Fibroblast of skin of back (primary cell): ENCODE measurements around the gene GABARAPL2.
A peak's percentile ranks its signal among the peaks of the same experiment; 100 is the strongest.
"Not testable (repeated sequence)": the region's sequence is repeated elsewhere in the genome, so short reads cannot be mapped to it uniquely, and the experiment has no call there.

Source experiments
- DNase-seq: peaks from one replicate; pipeline ENCODE4 v3.0.0-alpha.2; 2013

The GABARAPL2 gene

DNA sequence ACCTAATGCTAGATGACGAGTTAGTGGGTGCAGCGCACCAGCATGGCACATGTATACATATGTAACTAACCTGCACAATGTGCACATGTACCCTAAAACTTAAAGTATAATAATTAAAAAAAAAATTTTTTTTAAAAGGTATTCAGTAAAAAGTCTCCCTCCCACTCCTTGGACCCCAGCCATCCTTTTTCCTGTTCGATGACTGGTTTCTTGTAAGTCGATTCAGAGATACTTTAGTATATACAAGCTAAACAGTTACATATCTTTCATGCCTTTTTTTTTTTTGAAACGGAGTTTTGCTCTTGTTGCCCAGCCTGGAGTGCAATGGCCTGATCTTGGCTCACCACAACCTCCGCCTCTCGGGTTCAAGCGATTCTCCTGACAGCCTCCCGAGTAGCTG, 25.7 kb downstream of the GABARAPL2 start:
- DNase-seq = not testable (repeated sequence)

DNA sequence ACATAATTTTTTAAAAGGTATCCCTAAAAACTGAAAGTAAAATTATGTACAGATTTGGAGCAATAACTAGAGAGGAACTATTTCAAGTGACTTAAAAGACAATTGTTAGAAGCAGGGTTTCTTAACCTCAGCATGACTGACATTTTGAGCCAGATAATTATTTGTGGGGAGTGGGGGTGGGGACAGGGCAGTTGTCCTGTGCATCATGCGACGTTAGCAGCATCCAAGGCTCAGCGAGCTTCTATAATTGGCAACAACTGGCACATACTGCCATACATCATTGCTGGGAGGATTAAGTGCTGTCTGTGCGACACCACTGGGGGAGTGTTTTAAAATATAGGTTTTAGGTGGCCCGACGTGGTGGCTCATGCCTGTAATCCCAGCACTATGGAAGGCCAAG, 27.1 kb downstream of the GABARAPL2 start:
- DNase-seq = no peak

DNA sequence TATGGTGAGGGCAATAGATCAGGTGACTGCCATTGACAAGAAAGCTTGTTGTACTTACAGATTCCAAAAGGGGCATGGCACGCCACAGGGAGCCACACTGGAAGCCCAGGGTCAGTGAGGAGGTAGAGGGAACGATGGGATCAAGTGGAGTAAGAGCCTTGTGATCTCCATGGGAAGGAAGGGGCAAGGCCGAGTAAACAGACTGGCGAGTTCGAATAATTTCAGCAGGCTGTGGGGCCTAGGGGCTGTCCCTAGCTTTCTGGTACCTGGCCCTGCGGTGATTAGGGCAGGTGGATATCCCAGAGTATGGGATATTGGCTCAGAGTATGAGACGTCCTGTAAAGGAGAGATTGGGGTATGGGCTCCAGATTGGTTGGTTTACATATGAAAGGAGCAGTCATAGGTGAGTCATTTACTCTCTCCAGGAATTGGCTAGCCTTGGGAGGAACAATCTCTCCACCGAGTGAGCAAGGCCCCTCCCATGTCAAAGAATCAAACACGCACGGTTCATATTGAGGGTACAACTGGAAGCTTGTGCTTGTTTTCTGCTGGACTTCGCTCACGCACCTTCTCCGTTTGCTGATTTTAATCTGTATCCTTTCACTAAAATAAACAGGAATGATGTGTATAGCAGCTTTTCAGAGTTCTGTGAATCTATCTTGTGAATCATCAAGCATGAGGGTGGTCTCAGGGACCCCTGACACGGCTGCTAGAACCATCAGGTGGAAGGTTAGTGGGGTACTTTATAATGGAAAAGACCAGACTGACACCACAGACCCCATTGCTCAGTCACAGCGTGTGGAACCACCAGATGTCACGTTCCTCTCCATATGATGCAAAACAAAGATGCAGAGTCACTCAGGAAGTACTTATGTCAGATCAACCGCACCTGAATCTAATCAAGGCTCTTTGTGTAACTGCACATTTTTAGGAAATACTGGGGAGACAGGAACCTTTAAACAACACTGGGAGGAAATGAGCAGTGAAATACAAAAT, 27.9 kb downstream of the GABARAPL2 start:
- peak; percentile 37 for DNase-seq

DNA sequence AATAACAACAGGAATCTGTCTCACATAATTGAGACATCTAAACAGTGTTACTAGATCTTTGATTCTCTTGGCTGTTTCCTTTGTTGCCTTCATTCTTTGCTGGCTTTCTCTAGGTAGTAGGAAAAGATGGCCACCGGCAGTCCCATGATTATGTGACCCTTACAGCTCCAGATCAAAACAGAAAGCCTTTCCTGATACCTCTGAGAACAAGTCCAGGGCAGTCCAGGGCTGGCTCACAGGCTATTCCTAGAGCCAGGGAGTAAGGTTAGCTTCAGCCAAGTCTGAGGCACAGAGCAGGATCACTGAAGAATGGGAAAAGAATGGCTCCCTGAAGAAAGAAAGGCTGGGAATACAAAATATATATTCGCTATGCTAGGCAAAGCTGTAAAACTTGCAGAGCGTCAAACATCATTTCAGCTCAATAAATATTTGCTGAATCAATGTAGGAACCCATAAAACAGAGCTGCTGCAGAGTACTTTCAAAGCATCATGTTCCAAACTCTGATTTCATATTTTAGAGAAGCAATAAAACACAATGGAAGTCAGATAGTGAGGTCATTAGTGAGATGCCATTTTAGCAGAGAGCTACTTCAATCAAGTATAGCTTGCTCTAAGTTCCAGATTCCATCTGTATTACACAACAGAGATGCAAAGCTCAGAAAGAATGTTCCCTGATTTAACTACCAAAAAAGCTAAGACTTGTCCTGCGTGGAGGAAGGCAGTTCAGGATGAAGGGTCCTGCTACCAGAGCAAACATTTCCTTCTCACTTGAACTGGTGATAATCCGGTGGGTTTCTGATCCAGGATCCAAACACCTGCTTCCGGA, 33.5 kb downstream of the GABARAPL2 start:
- no peak for DNase-seq

DNA sequence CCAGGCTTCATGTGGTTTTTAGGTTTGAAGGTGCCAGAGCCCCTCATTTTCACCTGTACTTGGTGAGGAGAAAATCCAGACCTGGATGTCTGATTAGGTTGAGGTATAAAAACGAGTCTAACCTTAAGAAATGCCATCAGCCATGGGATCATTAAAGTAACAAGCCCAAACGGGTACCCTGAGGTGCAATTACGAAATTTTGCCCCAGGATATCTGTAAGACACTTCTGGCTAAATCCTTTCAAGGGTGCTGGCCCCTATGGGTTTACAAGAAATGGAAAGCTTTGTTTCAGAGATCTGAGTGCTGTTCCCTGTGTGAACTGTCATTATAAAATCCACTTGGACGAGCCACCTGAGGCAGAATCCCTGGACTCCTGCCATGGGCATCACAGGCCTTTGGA, 37.1 kb downstream of the GABARAPL2 start:
- DNase-seq = no peak

DNA sequence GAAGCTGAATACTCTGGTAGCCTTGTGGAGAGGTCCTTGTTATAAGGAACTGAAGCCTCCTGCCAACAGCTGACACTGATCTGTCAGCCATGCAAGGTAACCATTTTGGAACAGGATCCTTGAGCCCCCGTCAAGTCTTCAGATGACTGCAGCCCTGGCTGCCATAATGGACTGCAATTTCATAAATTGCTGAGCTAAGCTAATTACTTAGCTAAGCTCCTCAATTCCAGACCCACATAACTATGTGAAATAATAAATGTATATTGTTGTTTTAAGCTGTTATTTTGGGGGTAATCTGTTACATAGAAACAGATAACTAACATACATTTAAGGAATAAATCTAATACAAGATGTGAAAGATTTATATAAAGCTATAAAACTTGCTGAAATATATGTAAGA, 40.3 kb downstream of the GABARAPL2 start:
- no peak for DNase-seq

DNA sequence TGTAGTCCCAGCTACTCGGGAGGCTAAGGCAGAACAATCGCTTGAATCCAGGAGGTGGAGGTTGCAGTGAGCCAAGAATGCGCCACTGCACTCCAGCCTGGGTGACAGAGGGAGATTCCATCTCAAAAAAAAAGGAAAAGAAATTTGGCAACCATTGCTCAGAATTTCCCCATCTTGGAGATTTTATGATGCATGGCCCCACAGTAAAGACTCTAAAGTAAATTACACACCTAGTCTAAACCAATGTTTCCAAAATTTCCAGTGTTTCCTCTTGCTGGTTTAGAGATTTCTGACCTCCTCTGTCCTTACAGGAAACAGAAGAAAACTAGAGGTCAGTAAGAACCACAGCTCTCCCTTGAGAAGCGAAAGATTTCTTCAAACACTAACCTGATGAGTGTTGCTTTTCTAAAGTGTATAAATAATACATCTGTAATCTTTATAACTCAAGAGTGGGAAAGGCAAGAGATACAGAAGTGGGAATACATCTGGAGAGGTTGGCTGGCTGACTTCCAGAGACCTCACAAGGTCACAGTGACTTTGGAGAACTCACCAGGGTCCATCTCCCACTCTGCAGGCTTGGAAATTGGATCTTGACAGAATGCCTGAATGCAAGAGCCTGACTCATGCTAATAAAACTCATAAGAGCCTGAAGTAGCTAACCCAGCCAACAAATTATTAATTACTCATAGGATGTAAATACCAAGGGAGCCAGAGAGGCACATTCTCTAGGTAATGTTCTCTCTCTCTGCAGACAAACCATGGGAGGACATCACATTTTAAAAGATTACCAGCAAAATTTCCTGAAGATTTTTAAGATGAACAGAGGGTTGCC, 48.1 kb downstream of the GABARAPL2 start:
- DNase-seq = peak; percentile 28

DNA sequence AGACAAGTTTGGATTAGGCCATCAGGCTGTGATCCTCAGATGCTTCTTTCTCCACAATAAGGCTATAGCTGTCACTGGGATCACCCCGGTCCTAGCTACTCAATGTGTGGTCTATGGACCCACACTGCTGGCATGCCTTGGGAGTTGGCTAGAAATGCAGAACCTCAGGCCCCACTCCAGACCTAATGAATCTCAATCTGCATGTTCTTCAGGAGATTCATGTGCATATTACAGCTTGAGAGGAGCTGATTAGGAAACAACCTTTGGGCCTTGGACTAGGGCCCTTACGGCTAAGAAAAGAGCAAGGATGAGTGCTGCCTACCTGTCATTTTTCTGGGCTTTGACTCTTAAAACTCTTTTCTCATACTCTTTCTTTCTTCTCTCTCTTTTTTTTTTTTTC, 49.4 kb downstream of the GABARAPL2 start:
- no peak for DNase-seq

DNA sequence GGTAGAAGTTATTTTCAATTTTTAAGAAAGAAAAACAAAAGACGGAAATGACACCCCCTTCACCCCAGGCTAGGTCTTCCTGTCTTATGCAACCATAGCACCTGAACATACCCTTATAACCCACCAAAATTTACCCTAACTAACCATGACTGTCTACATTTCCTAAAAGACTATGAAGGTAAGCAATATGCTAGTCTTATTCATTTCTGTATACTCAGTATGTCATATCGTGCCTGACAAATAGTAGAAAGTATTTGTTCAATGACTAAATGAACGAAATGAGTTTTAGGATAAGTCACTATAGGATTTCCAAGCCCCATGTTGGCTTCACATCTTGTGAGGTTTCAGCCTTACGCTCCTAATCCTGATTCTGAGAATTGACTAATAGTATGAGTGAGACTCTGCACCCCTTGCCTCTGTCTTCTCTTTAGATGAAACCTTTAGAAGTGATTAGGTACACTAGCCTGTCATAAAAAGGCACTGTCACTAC, 50.4 kb downstream of the GABARAPL2 start:
- no peak for DNase-seq

DNA sequence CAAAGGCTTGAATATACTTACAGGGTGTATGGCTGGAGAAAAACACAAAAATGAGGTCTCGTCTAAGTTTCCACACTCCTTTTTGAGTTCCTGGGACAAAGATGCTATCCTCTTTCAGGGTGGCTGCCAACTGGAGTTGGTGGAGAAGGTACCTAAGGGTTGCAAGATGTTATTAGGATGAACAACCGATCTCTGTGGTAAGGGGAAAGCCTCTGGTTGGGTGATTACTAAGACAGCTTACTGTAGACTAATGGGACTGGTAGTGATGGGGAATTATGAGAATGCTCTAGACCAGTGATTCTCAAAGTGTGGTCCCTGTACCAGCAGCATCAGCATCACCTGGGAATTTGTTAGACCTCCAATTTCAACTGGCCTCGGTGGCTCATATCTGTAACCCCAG, 50.9 kb downstream of the GABARAPL2 start:
- no peak for DNase-seq

DNA sequence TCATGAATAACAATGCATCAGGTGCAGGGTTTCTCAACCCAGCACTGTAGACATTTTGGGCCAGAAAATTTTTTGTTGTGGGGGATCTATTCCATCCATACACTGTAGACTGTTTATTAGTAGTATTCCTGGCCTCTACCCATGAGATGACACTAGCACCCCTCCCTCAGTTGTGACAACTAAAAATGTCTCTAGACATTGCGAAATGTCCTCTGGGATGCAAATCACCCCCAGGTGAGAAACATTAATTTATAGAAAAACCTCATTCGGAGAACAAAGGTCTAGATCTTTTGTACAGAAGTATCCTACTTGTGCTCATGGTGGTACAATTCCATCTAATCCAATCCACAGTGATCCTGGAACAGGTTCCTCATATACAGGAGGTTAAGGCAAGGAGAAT, 52.6 kb downstream of the GABARAPL2 start:
- DNase-seq = no peak

DNA sequence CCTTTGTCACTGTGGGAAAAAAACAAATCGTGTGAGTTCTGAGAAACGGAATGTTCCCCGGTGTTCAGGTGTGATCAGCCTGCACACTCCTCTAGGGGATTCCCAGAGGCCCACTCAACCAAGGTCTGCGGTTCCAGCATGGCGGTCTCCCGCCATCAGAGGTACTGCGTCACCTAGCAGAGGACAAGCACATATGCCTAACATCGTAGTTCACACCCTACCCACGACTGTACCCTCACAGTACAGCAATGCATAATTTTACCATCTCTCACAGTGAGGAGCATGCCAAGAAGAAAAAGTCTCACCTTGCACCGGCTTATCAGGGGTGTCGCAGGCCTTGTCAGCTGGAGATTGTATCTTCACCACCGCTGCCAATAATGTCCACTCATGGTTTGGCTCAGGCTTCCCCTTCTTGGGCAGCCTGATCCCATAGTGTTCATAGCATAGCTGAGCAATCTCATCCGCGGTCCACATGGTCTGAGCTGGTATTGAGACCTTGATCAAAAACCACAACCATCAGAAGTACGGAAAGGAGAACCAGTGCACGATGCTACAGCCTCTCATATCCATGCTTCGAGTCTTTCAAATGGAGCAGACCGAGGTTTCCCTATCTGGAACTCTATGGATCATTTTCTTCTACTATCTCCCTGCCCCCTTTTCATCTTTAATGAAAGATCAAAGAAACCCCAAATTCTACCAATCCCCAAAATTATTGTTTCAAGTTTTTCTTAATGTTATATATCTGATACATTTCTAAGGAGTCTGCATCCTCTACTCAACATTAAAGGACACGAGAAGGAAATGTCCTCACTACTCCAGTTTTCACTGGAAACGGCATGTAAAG, 54.4 kb downstream of the GABARAPL2 start:
- DNase-seq = no peak

DNA sequence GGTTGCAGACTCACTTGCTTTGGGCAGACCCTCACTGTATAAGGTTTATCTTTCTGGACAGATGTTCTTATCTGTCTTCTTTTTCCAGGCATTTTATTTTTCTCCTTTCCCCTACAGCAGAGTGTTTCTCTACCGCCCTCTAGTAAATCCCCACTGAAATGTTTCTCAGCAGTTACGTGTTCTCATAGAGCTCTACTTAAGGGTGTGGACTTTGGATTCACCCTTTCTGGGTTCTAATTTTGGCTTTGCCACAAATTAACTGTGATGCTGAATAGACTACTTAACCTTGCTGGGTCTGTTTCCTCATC, 54.9 kb downstream of the GABARAPL2 start:
- peak; percentile 32 for DNase-seq

DNA sequence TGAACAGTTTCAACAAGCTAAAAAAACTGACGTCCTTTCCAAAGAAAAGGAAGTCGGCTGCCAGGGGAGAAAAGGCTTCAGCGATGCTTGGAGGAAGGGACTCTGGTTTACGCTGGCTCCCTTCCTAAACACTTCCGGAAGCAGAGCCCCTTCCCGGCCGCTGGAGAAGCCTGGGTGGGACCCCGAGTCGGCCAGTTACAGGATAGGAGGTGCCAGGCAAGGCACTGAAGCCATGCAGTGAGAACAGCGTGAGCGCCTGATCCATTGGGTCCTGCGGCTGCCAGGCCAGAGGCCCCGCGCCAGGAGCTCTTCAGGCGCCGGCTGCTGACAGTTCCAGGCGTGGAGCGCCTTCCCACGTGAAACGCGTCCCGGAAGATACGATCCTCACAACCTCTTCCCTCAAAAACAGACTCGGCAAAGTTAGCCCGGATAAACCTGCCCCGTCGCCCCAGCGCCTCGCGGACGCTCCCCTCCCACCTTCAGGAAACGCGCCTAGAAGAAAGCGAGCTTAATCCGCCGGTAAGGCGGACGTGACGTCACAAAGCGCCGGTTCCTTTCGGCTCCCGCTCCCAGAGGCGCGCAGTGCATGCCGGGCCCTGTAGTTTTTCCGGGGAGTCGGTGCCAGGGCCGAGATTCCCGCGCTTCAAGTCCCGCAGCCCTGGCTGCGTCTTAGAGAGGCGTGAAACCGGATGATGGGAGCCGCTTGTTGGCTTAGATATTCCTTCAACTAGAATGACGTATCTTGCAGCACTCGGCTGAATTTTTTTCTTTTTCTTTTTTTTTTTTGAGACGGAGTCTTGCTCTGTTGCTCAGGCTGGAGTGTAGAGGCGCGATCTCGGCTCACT, 56.8 kb downstream of the GABARAPL2 start, which contains the start of gene ADAT1:
Gene ADAT1, minus strand, starts transcription at position 521 of the 845 bp plus-strand sequence. CDS start 2,482 bp downstream, outside the sequence.
- DNase-seq = peak; percentile 98

DNA sequence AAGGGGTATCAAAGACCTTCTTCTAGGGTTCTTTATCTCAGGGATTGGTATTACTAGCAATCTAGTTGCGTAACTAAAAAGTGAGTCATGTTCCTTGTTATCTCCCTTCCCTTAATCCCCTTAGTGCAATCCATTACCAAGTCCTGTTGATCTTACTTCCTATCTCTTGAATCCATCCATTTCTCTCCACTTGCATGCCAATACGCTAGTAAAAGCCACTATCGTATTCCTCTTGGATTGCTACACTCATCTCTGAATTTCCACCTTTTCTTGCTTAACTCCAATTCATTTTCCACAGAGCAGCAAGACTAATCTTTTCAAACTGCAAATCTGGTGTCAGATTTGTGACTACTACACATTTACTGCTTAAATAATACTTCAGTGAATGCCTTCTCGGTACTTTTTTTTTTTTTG, 58.7 kb downstream of the GABARAPL2 start:
- peak; percentile 15 for DNase-seq

DNA sequence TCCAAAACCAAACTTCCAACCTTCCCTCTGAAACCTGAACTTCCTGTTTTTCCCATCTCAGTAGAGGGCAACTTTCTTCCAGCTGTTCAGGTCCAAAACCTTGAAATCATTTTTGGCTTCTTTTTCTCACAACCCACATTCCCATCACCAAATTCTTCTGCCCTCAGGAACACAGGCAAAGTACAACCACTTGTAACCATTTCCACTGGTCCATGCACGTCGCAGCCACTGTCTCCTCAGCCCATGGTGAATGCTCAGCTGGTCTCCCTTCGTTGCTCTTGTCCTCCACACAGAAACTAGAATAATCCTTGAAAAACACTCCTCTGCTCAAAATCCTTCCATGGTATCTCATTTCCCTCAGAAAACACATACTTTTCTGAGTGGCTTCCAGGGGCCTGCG, 60.6 kb downstream of the GABARAPL2 start:
- DNase-seq = no peak
